IMR-90 (cell line): Measurements from ENCODE around the gene LGI2. TPM values are rescaled to one million over a fixed set of nuclear protein-coding genes. Genes with fewer than 3 reads are reported as not detected.

Experiments
- ATAC-seq: fragments of 200-7000 bp; cut with Tn5 transposase; 2 replicates; pipeline ENCODE4 v1.9.1; 2020; ENCODE audit warnings: low read depth, mild to moderate bottlenecking, moderate library complexity
- BruUV-seq: library from RNA; stranded (reverse); fragments of 400-500 nt; replicated peaks from 2 replicates; lab custom pipeline; 2021; lab: Mats Ljungman, UMichigan
- CTCF ChIA-PET: fragments of 300-600 bp; formaldehyde crosslinking; extraction: SDS; loops from one replicate; lab custom pipeline; 2021; ENCODE audit warnings: antibody characterized with exemption; lab: Yijun Ruan, JAX
- POLR2A ChIA-PET: fragments of 300-600 bp; sonication (Branson Sonifier 250); formaldehyde crosslinking; loops from one replicate; lab custom pipeline; 2022; ENCODE audit warnings: antibody characterized with exemption; ENCODE audit not compliant: unreplicated experiment; lab: Charles Lee
- DNase-seq: peaks from one replicate; pipeline ENCODE4 v3.0.0; 2013
- H2AFZ ChIP-seq: replicated peaks from 2 replicates; pipeline ENCODE3; 2013; ENCODE audit warnings: low read length, mild to moderate bottlenecking; ENCODE audit not compliant: poor library complexity
- H2AK5ac ChIP-seq: 2 replicates; pipeline ENCODE4 v1.6.1; 2013; ENCODE audit warnings: low read depth, low read length, inconsistent platforms
- H2AK9ac ChIP-seq: replicated peaks from 2 replicates; pipeline ENCODE3; 2013; ENCODE audit warnings: mild to moderate bottlenecking, low read depth, low read length, moderate library complexity; ENCODE audit not compliant: poor library complexity
- H2BK120ac ChIP-seq: 2 replicates; pipeline ENCODE4 v1.6.1; 2013; ENCODE audit warnings: low read depth, low read length, inconsistent platforms
- H2BK15ac ChIP-seq: 3 replicates; pipeline ENCODE4 v1.6.1; 2013; ENCODE audit warnings: low read depth, low read length, inconsistent platforms
- H2BK20ac ChIP-seq: 2 replicates; pipeline ENCODE4 v1.6.1; 2013; ENCODE audit warnings: low read depth, mild to moderate bottlenecking, inconsistent platforms, low read length, moderate library complexity
- H2BK5ac ChIP-seq: 2 replicates; pipeline ENCODE4 v1.6.1; 2013; ENCODE audit warnings: mild to moderate bottlenecking, low read depth, low read length, inconsistent platforms; ENCODE audit not compliant: poor library complexity, severe bottlenecking
- H3K14ac ChIP-seq: replicated peaks from 2 replicates; pipeline ENCODE4 v1.6.1; 2013; ENCODE audit warnings: low read depth, low read length, inconsistent platforms
- H3K18ac ChIP-seq: 2 replicates; pipeline ENCODE4 v1.6.1; 2013; ENCODE audit warnings: low read depth, low read length, control low read depth
- H3K23ac ChIP-seq: 2 replicates; pipeline ENCODE4 v1.6.1; 2013; ENCODE audit warnings: low read depth, low read length, inconsistent platforms
- H3K27ac ChIP-seq: 2 replicates; pipeline ENCODE4 v1.5.1; 2013; ENCODE audit warnings: mild to moderate bottlenecking, control low read depth, low read length; ENCODE audit not compliant: insufficient read depth
- H3K27me3 ChIP-seq: 2 replicates; pipeline ENCODE4 v1.6.1; 2013; ENCODE audit warnings: low read length; ENCODE audit not compliant: control insufficient read depth, insufficient read depth
- H3K36me3 ChIP-seq: 2 replicates; pipeline ENCODE4 v1.6.1; 2013; ENCODE audit warnings: low read length, mixed read lengths; ENCODE audit not compliant: control insufficient read depth, insufficient read depth
- H3K4ac ChIP-seq: 2 replicates; pipeline ENCODE4 v1.6.1; 2013; ENCODE audit warnings: low read depth, low read length, inconsistent platforms
- H3K4me1 ChIP-seq: 2 replicates; pipeline ENCODE4 v1.6.1; 2013; ENCODE audit warnings: low read length, mixed read lengths; ENCODE audit not compliant: control insufficient read depth, insufficient read depth
- H3K4me2 ChIP-seq: 2 replicates; pipeline ENCODE4 v1.6.1; 2013; ENCODE audit warnings: low read depth, mild to moderate bottlenecking, control low read depth, low read length, moderate library complexity
- H3K4me3 ChIP-seq: 2 replicates; pipeline ENCODE4 v1.5.1; 2013; ENCODE audit warnings: low read depth, mild to moderate bottlenecking, control low read depth, low read length, moderate library complexity; ENCODE audit not compliant: insufficient read depth
- H3K56ac ChIP-seq: 2 replicates; pipeline ENCODE4 v1.6.1; 2013; ENCODE audit warnings: low read length, inconsistent platforms; ENCODE audit not compliant: insufficient read depth; ENCODE audit errors: extremely low read depth
- H3K79me1 ChIP-seq, 2 experiments: 2 replicates each; pipeline ENCODE4 v1.6.1; 2013; ENCODE audit warnings: low read length in 2 of 2, inconsistent platforms in 1 of 2, low read depth in 1 of 2
- H3K9ac ChIP-seq: 2 replicates; pipeline ENCODE4 v1.6.1; 2013; ENCODE audit warnings: low read depth, low read length, control low read depth
- H3K9me1 ChIP-seq: 2 replicates; pipeline ENCODE4 v1.6.1; 2013; ENCODE audit warnings: low read length, inconsistent platforms; ENCODE audit not compliant: insufficient read depth
- H3K9me3 ChIP-seq: 2 replicates; pipeline ENCODE4 v1.6.1; 2013; ENCODE audit warnings: low read length; ENCODE audit not compliant: control insufficient read depth, insufficient read depth
- H4K20me1 ChIP-seq: 2 replicates; pipeline ENCODE4 v1.6.1; 2013; ENCODE audit warnings: low read length, inconsistent platforms; ENCODE audit not compliant: insufficient read depth
- H4K5ac ChIP-seq: 2 replicates; pipeline ENCODE4 v1.6.1; 2013; ENCODE audit warnings: mild to moderate bottlenecking, low read depth, low read length, control low read depth
- H4K8ac ChIP-seq, 2 experiments: 2 replicates each; pipeline ENCODE4 v1.6.1; 2013; ENCODE audit warnings: low read depth in 2 of 2, low read length in 2 of 2, control low read depth in 1 of 2, inconsistent platforms in 1 of 2
- H4K91ac ChIP-seq: 2 replicates; pipeline ENCODE4 v1.6.1; 2013; ENCODE audit warnings: low read depth, low read length, inconsistent platforms; ENCODE audit not compliant: insufficient read depth
- CHD1 ChIP-seq: IDR thresholded peaks from 2 replicates; pipeline ENCODE4 v1.6.1; 2012; ENCODE audit warnings: low read depth, low read length, improper control_type of control experiment
- CTCF ChIP-seq: conservative IDR thresholded peaks from 2 replicates; pipeline ENCODE4 v1.5.1; 2012; ENCODE audit warnings: mild to moderate bottlenecking, low read depth, low read length, improper control_type of control experiment
- FOS ChIP-seq: fragments of 150-350 bp; IDR thresholded peaks from 2 replicates; pipeline ENCODE4 v1.6.1; 2016; ENCODE audit warnings: low read depth, low read length
- MAFK ChIP-seq: IDR thresholded peaks from 2 replicates; pipeline ENCODE4 v1.6.1; 2012; ENCODE audit warnings: low read depth, low read length, improper control_type of control experiment
- POLR2A ChIP-seq: IDR thresholded peaks from 2 replicates; pipeline ENCODE4 v1.6.1; 2012; ENCODE audit warnings: mild to moderate bottlenecking, low read depth, low read length
- RAD21 ChIP-seq: IDR thresholded peaks from 2 replicates; pipeline ENCODE4 v1.6.1; 2012; ENCODE audit warnings: low read length, improper control_type of control experiment
- RCOR1 ChIP-seq: IDR thresholded peaks from 2 replicates; pipeline ENCODE4 v1.6.1; 2012; ENCODE audit warnings: mild to moderate bottlenecking, low read length, improper control_type of control experiment; ENCODE audit not compliant: insufficient replicate concordance
- RFX5 ChIP-seq: IDR thresholded peaks from 2 replicates; pipeline ENCODE4 v1.8.0; 2012; ENCODE audit warnings: low read depth, mild to moderate bottlenecking, low read length, moderate library complexity
- SMC3 ChIP-seq: fragments of 150-350 bp; IDR thresholded peaks from 2 replicates; pipeline ENCODE4 v1.6.1; 2016; ENCODE audit warnings: low read depth, mild to moderate bottlenecking, antibody characterized with exemption, low read length, moderate library complexity
- whole genome bisulfite sequencing, 2 experiments: methylation state at CpG; one replicate each; pipeline versions ENCODE4 v1.1.5 to v1.1.7; 2013; ENCODE audit warnings: missing lambda C conversion rate in 2 of 2; ENCODE audit not compliant: insufficient read length in 1 of 2; ENCODE audit errors: extremely low coverage in 2 of 2; 5-methylcytosine and 5-hydroxymethylcytosine counted together
- dilution Hi-C: fragments of 300-500 bp; cut with HindIII; formaldehyde crosslinking; loops from one replicate; pipeline ENCODE4 v1.14.3; 2018; ENCODE audit warnings: low sequenced_read_pairs; ENCODE audit not compliant: unreplicated experiment
- in situ Hi-C: fragments of 300-500 bp; cut with MboI; formaldehyde crosslinking; loops from 3 replicates; pipeline ENCODE4 v1.14.3; 2019; ENCODE audit warnings: low sequenced_read_pairs, inconsistent platforms, mixed read lengths
- intact Hi-C: fragments of 100-400 bp; cut with micrococcal nuclease; formaldehyde crosslinking; loops from 2 replicates; pipeline ENCODE4 v1.10.0; 2022
- polyA plus RNA-seq, 3 experiments: library from polyadenylated mRNA; depleted of rRNA; stranded (reverse); fragments of >200 nt; gene quantifications; 2 replicates each; pipeline ENCODE4 v1.2.3, GENCODE V29; 2012; ENCODE audit warnings: low replicate concordance in 1 of 3
- total RNA-seq: library from RNA; depleted of rRNA; stranded (reverse); fragments of >200 nt; gene quantifications from 2 replicates; pipeline ENCODE4 v1.2.3, GENCODE V29; 2012
- TF ChIP-seq, protein P1 (sequence below): fragments of 150-350 bp; IDR thresholded peaks from 2 replicates; pipeline ENCODE4 v1.6.1; 2016; ENCODE audit warnings: low read depth, mild to moderate bottlenecking, low read length, moderate library complexity, borderline replicate concordance

The LGI2 gene
- total and polyA plus RNA-seq, 2 of the 4 experiments (the other 2 are of a cell fraction), result not detected

DNA sequence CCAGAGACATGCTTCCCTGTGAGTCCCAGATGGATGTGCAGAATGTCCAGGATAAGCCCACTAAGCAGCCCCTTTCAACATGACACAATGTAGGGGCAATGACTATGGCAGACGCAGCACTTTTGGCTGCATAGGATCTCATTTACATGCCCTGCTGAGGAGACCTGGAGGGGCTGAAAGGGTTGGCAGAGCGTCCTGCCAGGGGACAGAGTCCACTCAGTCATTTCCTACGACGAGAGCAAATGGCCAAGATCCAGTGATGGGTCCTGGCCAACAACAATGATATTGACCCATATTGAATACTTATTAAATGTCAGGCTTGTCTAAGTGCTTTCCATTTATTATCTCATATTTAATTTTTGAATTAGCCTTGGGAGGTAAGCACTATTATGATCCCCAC is 41.4 kb downstream of the LGI2 start:
- Histone ChIP-seq H2BK5ac (no peak overlapping the region), H2BK20ac (no peak overlapping the region), H2AK5ac (no peak overlapping the region), H3K9me3 (no peaks in the 10 kb centered on the region), H3K4ac (no peak overlapping the region), H3K18ac (no peak overlapping the region), H3K27ac (no peak overlapping the region), H4K20me1 (no peaks in the 10 kb centered on the region), H2BK120ac (no peak overlapping the region), H3K56ac (no peak overlapping the region), H3K79me1 (no peaks in the 10 kb centered on the region), H4K91ac (no peak overlapping the region), H2AK9ac (no peak overlapping the region), H3K4me2 (no peak overlapping the region), H3K9ac (no peak overlapping the region), H4K8ac (no peak overlapping the region), H3K4me1 (no peaks in the 10 kb centered on the region), H3K27me3 (peaks cover 2% of the 10 kb centered on the region; the same call in 1 of the 2 replicates), H3K23ac (no peak overlapping the region), H4K5ac (no peak overlapping the region), H2AFZ (no peak overlapping the region), H3K36me3 (no peaks in the 10 kb centered on the region), H2BK15ac (no peak overlapping the region), H3K9me1 (no peaks in the 10 kb centered on the region), H3K14ac (no peak overlapping the region), H3K4me3 (no peak overlapping the region)
- TF ChIP-seq SMC3 (no peak), MAFK (no peak), RFX5 (no peak), CHD1 (no peak), POLR2A (no peak), CTCF (no peak), RCOR1 (no peak), FOS (no peak), RAD21 (no peak)
- TF ChIP-seq, protein P1, sequence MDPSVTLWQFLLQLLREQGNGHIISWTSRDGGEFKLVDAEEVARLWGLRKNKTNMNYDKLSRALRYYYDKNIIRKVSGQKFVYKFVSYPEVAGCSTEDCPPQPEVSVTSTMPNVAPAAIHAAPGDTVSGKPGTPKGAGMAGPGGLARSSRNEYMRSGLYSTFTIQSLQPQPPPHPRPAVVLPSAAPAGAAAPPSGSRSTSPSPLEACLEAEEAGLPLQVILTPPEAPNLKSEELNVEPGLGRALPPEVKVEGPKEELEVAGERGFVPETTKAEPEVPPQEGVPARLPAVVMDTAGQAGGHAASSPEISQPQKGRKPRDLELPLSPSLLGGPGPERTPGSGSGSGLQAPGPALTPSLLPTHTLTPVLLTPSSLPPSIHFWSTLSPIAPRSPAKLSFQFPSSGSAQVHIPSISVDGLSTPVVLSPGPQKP, result no peak
- CTCF ChIA-PET, result interaction anchor here (0.6 to 1.0 kb wide), 3 partner anchors 9 to 516 kb away, joined by 3 to 9 read pairs (median 3); no protein-coding TSS in a partner anchor
- intact Hi-C loops (loop anchor here (2.0 to 10.0 kb wide), 3 partner anchors 255 to 1307 kb away; no protein-coding TSS in a partner anchor), in situ Hi-C loops (loop anchor here (5.0 to 25.0 kb wide), 2 partner anchors 373 to 502 kb away; no protein-coding TSS in a partner anchor), dilution Hi-C loops (no loop called here)
- no CpG with 5 or more reads among the region's 4 CpGs for WGBS, 2 experiments
- BruUV-seq, result no TSS peak
- POLR2A ChIA-PET, result no interaction called here
- no peak for DNase-seq
- no peak for ATAC-seq
